Activated CD4-positive, alpha-beta T cell treated with anti-CD3 and anti-CD28 coated beads for 48 hours (primary cell): ENCODE results near the gene HECTD1.
"Not testable (repeated sequence)": the region's sequence is repeated elsewhere in the genome, so short reads cannot be mapped to it uniquely, and the experiment has no call there.

Experiments used
- DNase-seq: peaks from one replicate; pipeline ENCODE4 v3.0.0-alpha.2; 2020

The HECTD1 gene

DNA sequence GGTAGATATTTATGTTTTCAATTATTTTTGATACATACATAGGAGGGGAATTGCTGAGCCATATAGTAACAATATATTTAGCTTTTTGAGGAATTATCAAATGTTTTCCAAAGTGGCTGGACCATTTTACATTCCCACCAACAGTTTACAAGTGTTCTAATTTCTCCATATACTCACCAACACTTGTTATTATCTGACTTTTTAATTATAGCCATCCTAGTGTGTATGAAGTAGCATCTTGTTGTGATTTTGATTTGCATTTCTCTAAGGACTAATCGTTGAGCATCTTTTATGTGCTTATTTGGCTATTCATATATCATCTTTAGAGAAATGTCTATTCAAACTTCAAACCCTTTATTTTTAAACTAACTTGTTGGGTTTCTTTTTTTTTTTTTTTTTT is 17.2 kb upstream of the HECTD1 start:
- DNase-seq = no peak

GRCh38 chr14:31223331-31223730 is 15.7 kb upstream of the HECTD1 start:
- no peak for DNase-seq

GRCh38 chr14:31222834-31223233 is 15.2 kb upstream of the HECTD1 start:
- DNase-seq = no peak

DNA sequence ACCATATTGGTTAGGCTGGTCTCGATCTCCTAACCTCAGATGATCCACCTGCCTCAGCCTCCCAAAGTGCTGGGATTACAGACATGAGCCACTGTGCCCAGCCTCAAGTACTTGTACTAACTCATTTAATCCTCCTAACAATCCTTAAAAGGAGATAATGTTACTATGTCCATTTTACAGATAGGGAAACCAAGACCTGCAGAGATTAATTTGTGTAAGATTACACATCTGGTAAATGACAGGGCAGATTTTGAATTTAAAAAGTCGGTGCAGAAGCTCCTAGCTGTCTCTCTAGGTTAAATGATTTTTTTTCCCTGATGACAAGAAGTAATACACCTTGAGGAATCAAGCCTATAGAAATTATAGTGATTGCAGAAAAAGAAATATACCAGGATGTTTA is 13.7 kb upstream of the HECTD1 start:
- no peak for DNase-seq

DNA sequence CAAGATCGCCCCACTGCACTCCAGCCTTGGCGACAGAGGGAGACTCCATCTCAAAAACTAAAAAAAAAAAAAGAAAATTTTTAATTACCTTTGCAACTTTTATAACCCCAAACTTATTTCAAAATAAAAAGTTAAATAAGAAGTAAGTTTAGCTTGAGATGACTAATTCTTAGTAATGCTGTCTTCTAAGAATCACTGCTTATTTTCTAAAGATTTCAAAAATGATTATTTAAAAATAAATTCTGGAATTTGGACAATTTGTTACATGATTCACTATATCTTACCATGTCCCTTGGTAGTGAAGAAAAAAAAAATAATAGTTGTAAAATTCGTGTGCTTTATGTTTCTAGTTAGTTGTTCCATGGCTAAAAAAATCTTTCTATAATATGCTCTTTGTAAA is 11.6 kb upstream of the HECTD1 start:
- DNase-seq = no peak

GRCh38 chr14:31216359-31216758 is 8.8 kb upstream of the HECTD1 start:
- DNase-seq = no peak

DNA sequence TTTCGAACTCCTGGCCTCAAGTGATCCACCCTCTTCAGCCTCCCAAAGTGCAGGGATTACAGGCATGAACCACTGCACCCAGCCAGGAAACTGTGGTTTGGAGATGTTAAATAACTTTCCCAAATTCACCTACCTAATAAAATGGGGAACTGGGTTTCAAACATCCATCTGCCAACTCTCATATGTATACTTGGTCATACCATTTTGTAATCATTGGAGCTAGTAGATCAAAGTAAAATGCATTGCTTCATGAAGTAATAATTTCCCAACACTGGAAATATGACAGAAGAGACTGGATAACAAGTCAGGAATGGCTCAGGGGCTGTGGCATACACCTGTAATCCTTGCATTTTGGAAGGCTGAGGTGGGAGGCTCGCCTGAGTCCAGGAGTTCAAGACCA is 5.3 kb upstream of the HECTD1 start:
- no peak for DNase-seq

DNA sequence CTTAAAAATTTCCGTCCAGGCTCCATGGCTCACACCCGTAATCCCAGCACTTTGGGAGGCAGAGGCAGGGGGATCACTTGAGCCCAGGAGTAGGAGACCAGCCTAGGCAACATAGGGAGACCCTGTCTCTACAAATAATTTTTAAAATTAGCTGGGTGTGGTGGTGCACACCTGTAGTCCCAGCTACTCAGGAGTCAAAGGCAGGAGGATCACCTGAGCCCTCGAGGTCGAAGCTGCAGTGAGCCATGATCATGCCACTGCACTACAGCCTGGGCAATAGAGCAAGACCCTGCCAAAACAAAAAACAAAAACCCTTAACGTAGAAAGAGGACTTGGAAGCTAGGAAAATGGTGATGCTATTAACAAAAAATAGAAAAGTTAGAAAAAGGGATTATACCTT is 2.0 kb upstream of the HECTD1 start:
- no peak for DNase-seq

- DNase-seq = peak; percentile 63
Observed at GRCh38 chr14:31208546-31209424, 1.2 kb upstream of the HECTD1 start.

- no peak for DNase-seq
Observed at GRCh38 chr14:31207287-31207754, 272 bp downstream of the HECTD1 start.

GRCh38 chr14:31206536-31207286 is 882 bp downstream of the HECTD1 start:
- DNase-seq = peak; percentile 73

DNA sequence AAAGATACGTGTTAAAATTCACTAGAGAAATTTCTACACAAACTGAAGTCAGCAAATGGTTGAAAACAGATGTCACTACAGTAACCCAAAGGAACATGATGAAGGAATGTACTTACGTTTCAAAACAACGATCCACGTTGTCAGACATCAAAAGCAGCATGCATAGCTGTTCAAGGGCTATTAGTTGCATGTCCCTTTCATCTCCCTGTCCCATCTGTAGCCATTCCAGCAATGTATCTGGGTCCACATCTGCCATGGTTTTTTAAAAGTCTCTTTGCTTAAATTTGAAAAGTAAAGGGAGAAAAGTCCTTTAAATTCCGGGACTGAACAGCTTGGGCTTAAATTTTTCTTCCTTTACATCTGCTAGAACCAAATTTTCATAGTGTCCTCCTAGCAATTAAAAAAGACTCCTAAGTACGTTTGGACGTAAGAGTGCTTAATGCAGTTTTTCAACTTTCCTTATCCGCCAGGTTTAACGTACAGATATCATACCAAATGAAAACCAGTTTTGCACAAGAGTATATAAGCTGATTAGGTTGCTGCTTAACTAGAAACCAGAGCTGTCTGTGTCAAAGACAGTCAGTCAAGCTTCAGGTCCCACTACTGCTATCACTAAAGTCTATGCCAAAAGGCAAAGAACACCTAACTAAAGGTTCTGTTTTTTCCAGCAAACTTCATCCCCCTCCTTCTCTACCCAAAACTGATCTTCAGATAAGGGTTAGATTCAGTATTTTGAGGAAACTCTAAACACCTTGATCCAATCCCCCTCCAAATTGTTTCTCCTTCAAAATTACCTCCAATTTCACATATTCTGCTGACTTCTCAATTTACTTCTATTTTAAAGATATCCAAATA is 1.7 kb downstream of the HECTD1 start:
- no peak for DNase-seq

- no peak for DNase-seq
Observed at GRCh38 chr14:31204593-31205534, 2.7 kb downstream of the HECTD1 start.

GRCh38 chr14:31203899-31204592 is 3.5 kb downstream of the HECTD1 start:
- DNase-seq = not testable (repeated sequence)

DNA sequence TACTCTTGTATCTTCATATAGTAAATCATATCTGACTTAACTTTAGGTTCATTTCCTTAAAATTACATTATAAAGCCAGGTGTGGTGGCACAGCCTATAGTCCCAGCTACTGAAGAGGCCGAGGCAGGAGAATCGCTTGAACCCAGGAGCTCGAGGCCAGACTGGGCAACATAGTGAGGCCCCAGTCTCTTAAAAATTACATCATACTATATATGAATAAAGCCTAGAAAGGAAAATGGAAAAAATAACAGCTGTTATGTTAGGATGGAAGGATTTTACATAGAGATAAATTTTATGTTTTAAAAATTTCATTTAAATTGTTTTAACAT is 4.2 kb downstream of the HECTD1 start:
- DNase-seq = no peak

- no peak for DNase-seq
Observed at GRCh38 chr14:31201111-31201510, 6.5 kb downstream of the HECTD1 start.

- DNase-seq = no peak
Observed at GRCh38 chr14:31200702-31200990, 6.9 kb downstream of the HECTD1 start.

DNA sequence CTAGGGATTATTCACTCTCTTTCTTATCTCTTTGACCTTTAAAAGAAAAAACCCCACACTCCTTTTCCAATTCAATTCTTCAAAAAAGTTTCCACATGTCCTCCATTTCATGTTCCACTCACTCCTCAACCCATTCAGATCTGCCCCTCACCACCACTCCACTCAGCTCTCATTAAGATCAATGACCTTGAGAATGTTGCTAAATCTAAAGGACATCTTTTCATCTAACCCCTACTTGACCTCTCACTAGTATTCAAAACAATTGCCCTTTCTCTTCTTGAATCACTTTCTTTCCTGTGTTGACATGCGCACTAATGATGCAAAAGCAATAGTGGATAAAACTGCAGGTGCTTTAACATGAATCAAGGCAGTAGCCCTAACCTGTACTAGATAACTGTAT is 9.9 kb downstream of the HECTD1 start:
- no peak for DNase-seq

GRCh38 chr14:31196839-31197492 is 10.6 kb downstream of the HECTD1 start:
- DNase-seq = no peak

DNA sequence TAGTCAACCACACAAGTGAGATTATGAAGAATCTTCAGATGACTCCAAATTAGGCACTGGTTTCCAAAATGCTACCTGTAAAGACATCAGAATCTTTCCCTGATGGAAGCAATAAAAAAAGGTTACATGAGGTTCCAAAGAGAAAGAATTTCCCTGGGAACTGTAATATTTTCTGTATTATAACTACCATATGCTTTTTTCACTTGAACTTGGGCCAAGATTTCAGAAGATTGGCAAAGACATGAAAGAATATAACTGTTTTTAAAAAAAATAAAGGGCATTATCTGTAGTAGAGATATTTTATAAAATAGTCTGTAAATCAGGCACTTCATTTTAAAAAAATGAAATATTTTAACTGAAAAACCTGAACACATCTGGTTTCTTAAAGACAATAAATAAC is 12.9 kb downstream of the HECTD1 start:
- DNase-seq = no peak

- no peak for DNase-seq
Observed at GRCh38 chr14:31194095-31194494, 13.5 kb downstream of the HECTD1 start.
